Thoracic aorta (tissue), 2 donors: ENCODE results near the gene GSN. TPM values are rescaled to one million over a fixed set of nuclear protein-coding genes. Genes with fewer than 3 reads are reported as not detected.

Experiments
- ATAC-seq: fragments of 150-250 bp; one replicate; pipeline ENCODE4 v1.8.0; 2017; ENCODE audit warnings: low read depth; ENCODE audit not compliant: insufficient number of reproducible peaks, low FRiP score
- DNase-seq: peaks from one replicate; pipeline ENCODE4 v3.0.0-alpha.2; 2020; ENCODE audit warnings: low spot score
- H3K27ac ChIP-seq, 2 donors: fragments of 200-600 bp; sonication (generic); 1 replicate in 1 of 2; 2 replicates in 1 of 2; pipeline ENCODE4 v1.5.1; 2016; ENCODE audit warnings: mild to moderate bottlenecking in 2 of 2, moderate library complexity in 2 of 2
- H3K27me3 ChIP-seq: fragments of 200-600 bp; sonication (generic); replicated peaks from 2 replicates; pipeline ENCODE4 v1.6.0; 2016; ENCODE audit warnings: mild to moderate bottlenecking; ENCODE audit not compliant: insufficient read depth
- H3K36me3 ChIP-seq: fragments of 200-600 bp; sonication (generic); one replicate; pipeline ENCODE4 v1.5.1; 2016
- H3K4me1 ChIP-seq, 2 donors: fragments of 200-600 bp; sonication (generic); 1 replicate in 1 of 2; 2 replicates in 1 of 2; pipeline versions ENCODE4 v1.5.1 to v1.6.0; 2016; ENCODE audit warnings: low read depth in 2 of 2, mild to moderate bottlenecking in 1 of 2; ENCODE audit not compliant: control insufficient read depth in 1 of 2
- H3K4me3 ChIP-seq: fragments of 200-600 bp; sonication (generic); 2 replicates; pipeline ENCODE4 v1.5.1; 2016; ENCODE audit warnings: mild to moderate bottlenecking
- H3K9me3 ChIP-seq: fragments of 200-600 bp; sonication (generic); 2 replicates; pipeline ENCODE4 v1.5.1; 2016
- CTCF ChIP-seq: fragments of 200-600 bp; sonication (generic); IDR thresholded peaks from one replicate; pipeline ENCODE4 v1.5.1; 2019; ENCODE audit warnings: antibody characterized with exemption
- total RNA-seq, 2 donors: library from RNA; depleted of rRNA; stranded (reverse); fragments of >200 nt; gene quantifications; one replicate each; pipeline versions ENCODE4 v1.1.0 to v1.2.3, GENCODE V29; 2016

Gene GSN
- total RNA-seq, 2 donors from 2014 or later, result 3,187 to 4,234 TPM

GRCh38 chr9:121278477-121279261 lies 10.7 kb downstream of the GSN start:
- DNase-seq (peak; percentile 50), ATAC-seq (peak; percentile 57)
- Histone ChIP-seq H3K27ac (peak overlapping the region; percentile 90 to 98), H3K9me3 (no peaks in the 10 kb centered on the region), H3K4me1 (peaks cover 94 to 98% of the 10 kb centered on the region in 2 donors), H3K36me3 (no peaks in the 10 kb centered on the region), H3K27me3 (no peaks in the 10 kb centered on the region), H3K4me3 (peak overlapping the region; percentile 27)
- TF ChIP-seq CTCF, result peak; percentile 74

GRCh38 chr9:121279776-121280388 lies 11.9 kb downstream of the GSN start:
- peaks cover 96 to 98% of the 10 kb centered on the region in 2 donors for H3K4me1 ChIP-seq
- H3K36me3 ChIP-seq, result peaks cover 2% of the 10 kb centered on the region
- no peak for DNase-seq
- no peak overlapping the region for H3K4me3 ChIP-seq
- no peak for TF ChIP-seq CTCF
- ATAC-seq, result no peak
- H3K27me3 ChIP-seq, result no peaks in the 10 kb centered on the region
- peak overlapping the region; percentile 90 to 98 for H3K27ac ChIP-seq
- no peaks in the 10 kb centered on the region for H3K9me3 ChIP-seq

GRCh38 chr9:121280715-121281613 lies 13.0 kb downstream of the GSN start:
- TF ChIP-seq CTCF, result no peak
- no peaks in the 10 kb centered on the region for H3K9me3 ChIP-seq
- peak overlapping the region; percentile 90 to 98 for H3K27ac ChIP-seq
- ATAC-seq (no peak), DNase-seq (no peak)
- peak overlapping the region; percentile 2 for H3K4me3 ChIP-seq
- H3K4me1 ChIP-seq, result peaks cover 95 to 98% of the 10 kb centered on the region in 2 donors
- peaks cover 3% of the 10 kb centered on the region for H3K36me3 ChIP-seq
- no peaks in the 10 kb centered on the region for H3K27me3 ChIP-seq

- Histone ChIP-seq H3K4me3 (peak overlapping the region; percentile 2), H3K4me1 (peaks cover 96 to 98% of the 10 kb centered on the region in 2 donors)
These were observed 13.8 kb downstream of the GSN start for GRCh38 chr9:121281614-121282276.

More at GRCh38 chr9:121281614-121282276, 13.8 kb downstream of the GSN start:
- DNase-seq, result peak; percentile 45
- Histone ChIP-seq H3K9me3 (no peaks in the 10 kb centered on the region), H3K27ac (peak overlapping the region; percentile 90 to 98), H3K27me3 (no peaks in the 10 kb centered on the region), H3K36me3 (peaks cover 3% of the 10 kb centered on the region)
- ATAC-seq, result peak; percentile 19
- TF ChIP-seq CTCF, result no peak
